HG02678 (cell line): ENCODE results near the gene KCTD16.

Source experiments
- ATAC-seq: cut with Tn5 transposase; IDR thresholded peaks from one replicate; pipeline ENCODE4 v1.9.1; 2021; ENCODE audit warnings: mild to moderate bottlenecking, moderate library complexity; ENCODE audit not compliant: unreplicated experiment

Gene KCTD16

DNA sequence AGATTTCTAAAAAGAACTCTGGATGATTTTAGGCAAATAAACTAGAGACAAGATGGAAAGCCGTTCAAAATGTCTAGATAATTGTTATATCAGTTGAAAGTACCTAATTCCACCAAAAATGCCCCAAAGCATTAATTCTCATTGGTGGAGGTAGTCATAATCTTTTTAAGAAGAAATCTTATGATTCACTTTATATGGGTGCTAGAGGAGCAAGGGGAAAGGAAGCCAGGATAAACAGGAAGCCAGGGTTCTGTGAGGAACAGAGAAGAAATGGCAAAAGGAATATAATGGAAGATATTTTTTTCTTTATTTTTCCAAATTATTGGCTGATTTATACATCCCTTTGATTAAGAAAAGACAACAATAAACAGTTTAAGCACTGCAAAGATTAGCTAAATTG is 8.0 kb upstream of the KCTD16 start:
- ATAC-seq = no peak

DNA sequence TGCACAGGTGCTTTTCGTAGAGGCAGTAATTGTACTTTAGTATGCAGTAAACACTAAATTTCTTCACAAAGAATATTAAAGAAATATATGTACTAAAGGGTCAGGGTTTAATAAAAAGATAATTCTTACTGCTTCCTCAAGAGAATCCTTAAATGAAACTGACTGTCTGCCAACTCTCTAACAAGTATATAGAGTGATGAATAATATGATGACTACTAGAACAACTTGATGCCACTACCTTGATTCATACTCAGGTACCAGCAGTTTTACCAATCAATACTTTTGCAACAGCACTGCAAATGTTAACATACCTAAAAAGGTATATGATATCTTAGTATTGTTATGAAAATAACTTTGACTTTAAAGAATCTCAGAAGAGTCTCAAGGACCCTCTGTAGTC is 4.0 kb upstream of the KCTD16 start:
- ATAC-seq = no peak

DNA sequence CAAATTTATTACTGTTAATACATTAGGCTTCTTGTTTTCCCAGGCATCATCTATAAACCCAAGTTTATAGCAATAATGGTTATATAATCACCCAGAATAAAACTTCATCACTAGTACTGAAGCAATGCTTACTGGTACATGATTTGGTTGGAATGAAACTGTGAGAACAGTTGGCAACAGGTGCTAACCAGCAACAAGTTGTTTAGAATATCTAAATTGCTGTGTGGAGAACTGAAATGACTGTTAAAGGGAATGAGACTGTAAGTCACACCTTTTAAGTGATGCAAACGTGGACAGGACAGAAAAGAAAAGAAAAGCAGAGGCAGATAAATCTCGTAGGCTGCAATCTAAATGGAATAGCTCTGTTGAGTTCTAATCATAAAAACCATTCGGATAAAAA is 2.7 kb upstream of the KCTD16 start:
- no peak for ATAC-seq

DNA sequence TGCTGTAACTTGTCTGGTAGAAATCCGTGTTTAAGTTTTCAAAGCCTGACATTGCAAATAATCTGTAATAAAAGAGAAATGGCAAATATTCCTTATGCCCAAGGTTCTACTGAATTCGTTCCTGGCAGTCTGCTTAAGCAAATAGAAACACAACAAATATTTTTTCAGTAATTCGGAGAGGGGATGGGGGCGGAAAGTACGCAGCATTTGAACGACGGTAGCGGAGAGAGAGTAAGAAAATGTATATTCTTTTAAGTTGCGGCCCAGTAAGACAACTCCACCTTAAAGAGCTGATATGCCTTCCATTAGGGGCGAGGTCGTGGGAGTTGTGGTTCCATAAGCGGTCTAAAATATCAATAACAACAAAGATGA is 783 bp upstream of the KCTD16 start:
- no peak for ATAC-seq

DNA sequence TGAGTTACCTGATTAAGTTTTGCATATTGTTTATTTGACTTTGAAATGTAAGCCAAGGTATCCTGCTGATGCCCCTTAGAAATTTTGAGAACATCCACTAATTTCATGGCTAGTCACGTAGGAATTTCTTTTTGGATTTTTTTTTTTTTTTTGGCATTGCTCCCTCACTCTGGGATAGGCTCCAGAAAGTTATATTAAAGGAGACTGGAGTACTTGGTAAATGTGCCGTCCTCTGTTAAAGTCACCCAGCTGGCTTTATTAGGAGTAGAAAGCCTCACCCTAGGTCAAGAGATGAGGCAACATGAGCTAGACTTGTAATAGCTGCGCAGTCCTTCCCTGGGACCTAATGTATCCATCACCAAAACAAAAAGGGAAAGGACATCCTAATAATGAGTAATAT is 3.1 kb downstream of the KCTD16 start:
- no peak for ATAC-seq

DNA sequence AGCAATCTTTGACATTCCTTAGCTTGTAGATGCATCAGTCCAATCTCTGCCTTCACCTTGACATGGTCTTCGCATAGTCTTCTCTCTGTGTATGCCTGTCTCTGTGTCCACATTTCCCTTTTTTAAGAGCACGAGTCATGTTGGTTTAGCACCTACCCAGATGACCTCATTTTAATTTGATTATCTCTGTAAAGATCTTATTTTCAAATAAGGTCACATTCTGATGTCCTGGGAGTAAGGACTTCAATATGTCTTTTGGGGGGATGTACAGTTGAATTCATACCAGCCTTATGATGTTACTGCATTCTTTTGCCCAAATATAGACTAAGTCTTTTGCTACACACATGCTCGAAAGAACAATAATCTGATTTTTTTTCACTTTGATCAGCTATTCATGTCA is 6.9 kb downstream of the KCTD16 start:
- ATAC-seq = no peak

DNA sequence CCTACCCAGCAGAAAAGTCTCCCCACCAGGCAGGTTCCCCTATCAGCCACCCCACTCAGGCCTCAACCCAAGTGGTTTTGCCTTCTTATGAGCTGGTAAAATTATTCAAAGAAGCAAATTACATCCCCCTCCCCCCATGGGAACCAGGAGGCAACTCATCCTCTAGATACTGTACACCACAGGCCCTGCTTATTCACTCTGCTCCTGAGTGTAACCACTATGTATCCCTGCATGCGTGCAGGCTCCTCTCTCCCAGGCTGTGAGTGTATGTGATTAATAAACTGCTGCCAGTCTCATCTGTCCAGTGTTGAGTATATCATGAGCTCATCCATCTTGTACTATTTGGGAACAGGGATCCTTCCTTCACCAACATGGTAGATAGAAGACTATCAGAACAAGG is 8.6 kb downstream of the KCTD16 start:
- no peak for ATAC-seq

DNA sequence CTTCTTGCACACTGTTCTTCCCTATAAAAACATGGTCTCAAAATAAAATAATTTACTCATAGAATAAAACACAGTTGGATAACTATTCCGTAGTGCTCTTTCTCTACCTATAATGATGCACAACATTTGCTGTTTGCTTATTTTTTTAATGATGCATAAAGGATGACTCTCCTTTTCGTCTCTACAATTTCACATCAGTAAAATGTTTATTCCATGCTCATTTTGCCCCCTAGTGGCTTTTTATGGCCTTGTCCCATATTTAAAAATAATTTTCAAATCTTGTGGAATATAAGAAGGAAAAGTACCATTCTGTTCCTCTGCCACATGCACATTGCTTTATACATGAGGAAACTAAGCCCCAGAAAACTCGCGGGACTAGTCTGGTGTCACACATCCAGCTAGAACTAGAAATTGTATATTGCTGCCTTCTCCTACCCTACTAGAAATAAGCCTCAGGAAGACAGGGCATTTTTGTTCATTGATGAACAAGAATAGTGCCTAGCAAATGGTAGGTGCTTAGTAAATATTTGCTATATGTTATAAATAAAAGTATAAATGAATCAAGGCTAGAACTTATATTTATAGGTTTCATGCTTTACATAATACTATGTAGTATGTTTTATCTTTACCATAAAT is 12.7 kb downstream of the KCTD16 start:
- no peak for ATAC-seq

DNA sequence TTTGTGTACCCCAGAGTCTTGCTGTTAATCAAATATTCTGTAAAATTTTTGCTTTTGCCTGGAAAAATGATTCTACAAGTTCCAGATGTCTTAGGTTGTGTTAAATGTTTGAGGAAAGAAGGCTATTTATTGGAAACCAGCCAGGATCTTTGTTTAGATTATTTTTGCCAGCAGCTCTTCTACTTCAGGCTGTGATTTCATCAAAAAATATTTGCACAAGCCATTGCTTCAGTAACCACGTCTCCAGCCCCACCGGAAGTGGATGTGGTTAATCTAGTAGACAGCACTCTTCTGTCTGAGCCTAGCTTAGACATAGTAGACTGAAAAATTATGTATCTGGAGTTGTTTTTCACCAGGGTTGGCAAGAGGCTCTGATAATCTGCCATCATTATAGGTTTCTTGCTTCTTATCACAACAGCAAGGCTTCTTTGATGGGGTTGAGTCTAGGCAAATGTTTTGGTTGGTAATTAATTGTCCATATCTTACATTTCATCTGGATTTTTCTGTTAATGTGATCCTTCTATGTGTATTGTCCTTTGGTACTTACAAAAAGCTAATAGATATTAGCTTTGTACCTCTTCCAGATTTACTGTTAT is 17.1 kb downstream of the KCTD16 start:
- peak; percentile 87 for ATAC-seq

DNA sequence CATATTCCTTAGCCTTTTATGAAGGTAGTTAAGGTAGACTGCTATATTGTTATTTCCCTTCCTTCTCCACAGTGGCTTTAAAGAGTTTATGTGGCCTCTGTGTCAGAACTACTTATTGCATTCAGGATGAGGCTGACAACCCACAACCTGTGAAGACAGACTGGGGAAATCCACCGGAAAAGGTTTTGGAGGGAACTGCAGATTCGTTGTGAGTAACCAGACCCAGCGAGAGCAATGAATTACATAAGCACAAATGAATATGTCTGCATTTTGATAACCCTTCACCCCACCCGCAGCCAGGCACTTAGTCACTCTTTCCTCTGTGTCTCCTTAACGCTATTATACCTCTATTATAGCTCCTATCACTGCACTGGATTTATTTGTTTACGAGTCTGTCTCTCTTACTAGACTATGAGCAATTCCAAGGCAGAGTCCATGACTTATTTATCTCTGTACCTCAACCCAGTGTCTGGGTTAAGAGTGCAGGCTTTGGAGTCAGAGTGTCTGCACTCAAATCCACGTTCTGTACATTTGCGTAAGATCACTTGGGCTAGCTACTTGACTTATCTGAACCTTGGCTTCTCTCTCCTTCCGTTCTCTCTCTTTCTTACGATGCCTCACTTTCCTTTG is 19.2 kb downstream of the KCTD16 start:
- ATAC-seq = no peak

DNA sequence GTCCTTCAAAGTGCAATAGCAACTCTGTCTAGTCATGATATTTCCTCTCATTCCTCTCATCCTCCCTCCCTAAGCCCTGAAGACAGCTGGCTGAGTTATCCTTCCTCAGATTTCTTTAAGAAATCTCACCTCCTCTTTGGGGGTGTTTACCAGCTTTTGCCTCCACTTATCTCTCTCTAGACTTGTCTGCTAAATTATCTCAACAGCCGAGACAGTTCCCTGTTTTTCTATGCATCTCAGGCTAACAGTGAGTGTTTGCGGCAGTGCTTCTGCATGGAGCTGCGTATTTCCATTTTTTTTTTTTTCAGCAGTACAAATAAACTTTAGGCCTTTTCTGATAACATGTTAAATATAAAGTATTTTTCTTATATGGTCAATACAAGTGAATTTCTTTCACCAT is 20.9 kb downstream of the KCTD16 start:
- ATAC-seq = no peak

DNA sequence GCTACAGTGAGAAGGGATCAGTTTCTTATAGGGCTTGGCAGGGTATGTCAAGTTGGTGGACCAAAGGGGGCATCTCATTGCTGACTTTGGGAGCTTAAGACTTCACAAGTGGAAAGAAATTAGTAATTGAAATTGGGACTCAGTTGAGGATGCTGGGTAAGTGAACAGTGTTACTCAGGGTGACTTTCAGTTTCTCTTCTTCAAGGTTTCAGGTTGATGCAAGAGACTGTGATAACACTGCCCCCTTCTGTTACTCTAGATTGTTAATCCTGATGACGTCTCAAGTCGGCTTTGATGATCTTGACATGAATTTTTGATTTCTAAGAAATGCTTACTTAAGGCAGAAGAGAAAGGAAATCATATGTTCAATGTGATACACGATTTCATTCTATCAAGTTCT is 21.3 kb downstream of the KCTD16 start:
- peak; percentile 94 for ATAC-seq

DNA sequence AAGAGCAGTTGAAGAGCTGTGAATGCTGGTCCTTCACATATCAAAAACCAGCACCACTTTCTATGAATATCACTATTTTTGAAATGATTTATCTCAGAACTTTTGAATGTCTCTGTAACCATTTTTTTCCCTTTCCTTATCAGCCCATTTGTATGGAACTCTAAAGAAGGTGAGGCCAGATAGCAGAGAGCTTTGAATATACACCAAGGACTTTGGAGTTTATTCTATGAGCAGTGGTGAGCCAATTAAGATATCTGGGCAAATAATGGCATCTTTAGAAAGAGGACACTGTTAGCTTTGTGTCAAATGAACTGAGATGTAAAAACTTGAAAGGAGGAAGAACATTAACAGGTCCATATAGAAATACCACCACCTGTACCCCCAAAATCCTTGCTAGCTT is 22.0 kb downstream of the KCTD16 start:
- no peak for ATAC-seq

DNA sequence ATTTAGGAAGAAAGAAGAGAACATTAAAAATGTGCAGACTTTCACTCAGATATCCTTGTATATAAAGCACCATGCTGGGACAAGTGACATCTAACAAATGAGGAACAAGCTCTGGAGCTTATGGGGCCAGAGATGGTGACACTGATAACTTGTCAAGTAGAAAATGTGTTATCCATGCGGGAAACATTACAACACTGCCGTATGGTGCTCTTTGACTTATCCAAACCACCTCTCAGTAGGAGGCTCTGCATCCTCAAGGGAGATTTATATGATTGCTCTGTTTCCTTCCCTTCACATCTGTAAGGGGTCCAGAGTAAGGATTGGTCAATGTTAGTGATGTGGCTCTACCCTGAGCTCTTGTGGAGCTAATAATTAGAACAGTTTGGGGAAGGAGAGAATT is 23.5 kb downstream of the KCTD16 start:
- no peak for ATAC-seq

DNA sequence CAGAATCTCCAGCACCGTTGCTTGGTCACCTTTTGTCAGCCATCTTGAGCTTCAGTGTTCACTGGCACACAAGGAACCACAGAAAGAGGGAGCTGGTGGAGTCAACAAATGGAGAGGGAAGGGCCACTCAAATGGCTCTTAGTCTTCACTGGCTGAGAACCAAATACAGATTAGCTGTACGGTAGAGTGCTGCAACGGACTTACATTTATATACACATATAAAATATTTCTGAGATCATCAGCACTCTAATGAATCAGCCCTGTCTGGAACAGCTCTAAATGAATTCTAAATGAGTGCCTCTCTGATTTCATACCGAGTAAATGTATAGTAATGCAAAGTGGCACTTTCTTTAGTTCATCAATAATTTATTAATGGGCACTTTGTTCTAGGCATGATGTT is 24.8 kb downstream of the KCTD16 start:
- ATAC-seq = no peak

DNA sequence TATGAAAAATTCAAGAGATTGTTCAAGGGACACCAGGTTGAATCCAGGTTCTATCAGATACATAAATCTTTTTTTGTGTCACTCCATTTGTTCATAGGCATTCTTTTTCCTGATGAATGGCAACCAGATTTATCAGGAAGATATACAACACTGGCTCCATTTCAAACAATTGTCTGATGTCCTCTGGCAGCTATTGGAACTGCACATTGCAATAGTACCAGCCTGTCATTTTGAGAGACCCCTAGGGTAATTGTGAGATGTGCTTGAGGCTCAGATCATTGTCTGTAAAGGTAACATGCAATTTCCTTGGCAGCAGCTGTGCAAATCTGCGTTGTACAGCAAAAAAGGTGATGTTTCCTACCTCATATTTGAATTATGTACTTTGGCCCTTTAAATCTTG is 25.9 kb downstream of the KCTD16 start:
- ATAC-seq = no peak

DNA sequence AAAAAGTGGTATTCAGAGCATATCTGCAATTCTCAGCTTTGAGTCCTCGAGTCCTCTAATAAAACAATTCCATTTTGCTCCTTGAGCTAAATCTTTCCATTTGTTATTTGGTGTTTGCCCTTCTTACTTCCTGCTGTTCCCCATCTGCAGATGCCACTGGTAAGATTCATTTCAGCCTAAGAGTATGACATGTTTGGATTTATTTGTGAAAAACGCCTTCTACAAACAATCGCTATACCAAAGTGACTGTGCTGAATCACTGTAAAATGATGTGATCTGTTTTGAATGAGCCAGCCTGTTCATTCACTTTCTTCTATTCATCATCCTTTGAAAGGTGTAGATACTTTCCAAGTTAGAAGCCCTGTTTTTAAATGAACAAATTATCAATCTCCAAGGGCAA is 27.7 kb downstream of the KCTD16 start:
- no peak for ATAC-seq

DNA sequence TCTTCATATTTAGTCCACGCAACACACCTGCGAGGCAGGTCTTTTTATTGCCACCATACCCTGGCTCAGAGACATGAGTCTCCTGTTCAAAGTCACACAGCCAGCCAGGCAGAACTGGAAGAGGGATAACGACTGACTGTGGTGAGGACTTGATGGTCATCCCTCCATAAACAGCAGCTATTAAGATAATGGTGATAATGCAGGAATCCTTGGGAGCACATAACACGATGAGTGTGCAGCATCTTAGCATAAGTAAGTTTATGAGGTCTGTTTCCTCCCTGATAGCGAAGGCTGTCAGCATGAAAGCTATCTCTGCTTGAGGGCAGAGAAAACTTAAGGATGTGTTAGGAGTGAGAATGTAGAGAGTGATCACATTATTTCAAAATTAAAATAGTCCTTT is 30.9 kb downstream of the KCTD16 start:
- no peak for ATAC-seq

DNA sequence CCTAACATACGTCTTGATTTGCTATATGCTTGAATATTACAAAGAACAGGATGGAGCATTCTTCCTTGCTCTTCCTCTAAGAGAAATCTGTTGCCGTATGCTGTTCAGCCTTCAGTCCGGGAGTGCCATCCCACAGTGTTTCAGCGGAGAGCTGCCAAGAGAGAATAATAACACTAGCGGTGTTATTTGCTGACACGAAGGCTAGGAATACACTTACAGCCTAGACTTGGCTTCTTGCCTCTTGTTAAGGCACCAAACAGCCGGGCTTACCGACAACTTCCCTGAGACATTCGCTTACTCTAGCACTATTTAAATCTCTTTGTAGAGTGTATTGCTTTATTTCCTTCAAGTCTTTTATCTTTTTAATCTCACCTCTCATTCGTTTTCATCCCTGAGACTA is 31.4 kb downstream of the KCTD16 start:
- ATAC-seq = no peak

DNA sequence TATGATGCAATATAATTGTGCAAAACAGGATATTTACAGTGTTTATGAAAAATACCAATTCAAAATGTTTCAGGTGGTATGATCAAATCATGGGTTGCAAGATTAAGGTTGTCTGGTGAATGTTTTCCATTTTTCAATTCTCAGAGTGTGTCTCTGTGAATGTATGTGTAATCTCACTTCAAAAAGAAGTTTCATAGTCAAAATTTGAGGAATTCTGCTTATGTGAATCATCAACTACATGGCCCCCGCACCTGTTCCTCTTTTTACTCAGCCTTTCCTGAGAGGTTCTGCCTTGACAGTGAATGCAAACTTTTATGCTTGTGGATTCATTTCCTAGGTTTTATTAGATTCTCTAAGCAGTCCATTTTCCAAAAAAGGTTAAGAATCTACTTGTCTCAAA is 32.1 kb downstream of the KCTD16 start:
- ATAC-seq = no peak

DNA sequence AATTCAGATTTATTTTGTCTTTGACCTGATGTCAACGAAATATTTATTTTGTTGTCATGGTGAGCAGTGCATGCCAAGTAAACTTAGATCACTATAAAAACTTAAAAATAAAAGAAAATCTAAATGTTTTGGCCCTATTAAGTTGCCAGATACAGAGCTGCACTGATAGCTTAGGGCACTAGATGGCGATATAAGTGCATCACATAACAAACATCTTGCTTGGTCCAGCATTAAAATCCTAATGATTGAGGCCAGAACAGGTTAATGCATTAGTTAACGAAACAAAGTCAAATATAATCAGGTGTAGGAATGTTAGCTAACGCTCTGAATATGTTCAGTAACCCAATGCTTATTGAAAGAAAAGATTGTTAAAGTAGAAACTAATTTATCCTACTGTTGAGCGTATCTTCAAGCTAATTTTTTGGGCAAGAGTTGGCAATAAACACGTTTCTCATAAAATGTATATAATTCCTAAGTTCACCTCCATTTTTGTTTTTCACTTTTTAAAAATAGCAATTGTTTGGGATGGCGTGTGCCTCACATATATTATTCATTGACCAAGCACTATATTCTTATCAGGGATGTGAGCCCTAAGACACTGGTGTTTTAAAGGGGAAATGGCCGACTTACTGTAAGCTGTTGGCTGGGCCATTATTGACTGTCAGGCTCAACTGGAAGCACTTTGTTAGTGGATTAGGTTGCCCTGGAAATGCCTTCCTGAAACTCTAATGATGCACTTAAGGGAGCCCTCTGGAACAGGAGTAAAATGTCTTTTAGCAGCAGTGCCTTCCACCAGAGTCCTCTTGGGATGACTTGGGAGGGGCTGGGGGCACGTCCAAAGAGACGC is 33.3 kb downstream of the KCTD16 start:
- peak; percentile 81 for ATAC-seq

DNA sequence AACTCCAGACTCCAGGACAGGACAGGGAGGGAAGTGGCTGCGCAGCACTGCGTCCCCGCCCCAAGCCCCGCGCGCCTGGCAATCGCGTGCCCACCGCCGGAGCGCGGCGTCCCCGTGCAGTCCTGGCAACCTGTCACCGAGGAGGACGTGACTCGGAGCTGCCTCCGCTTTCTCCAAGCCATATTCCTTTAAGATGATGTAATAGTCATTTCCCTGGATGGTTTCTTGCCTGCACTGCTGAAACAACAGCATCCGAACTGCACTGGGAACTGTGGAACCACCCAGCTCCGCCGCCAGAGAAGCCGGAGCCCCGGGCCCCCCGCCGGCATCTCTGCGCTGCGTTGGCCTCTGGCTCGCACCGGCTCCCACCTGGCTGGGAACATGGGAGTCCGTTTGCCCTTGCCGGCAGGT is 34.5 kb downstream of the KCTD16 start:
- ATAC-seq = no peak
